ENCODE data around the gene NOTUM. TPM values are rescaled to one million over a fixed set of nuclear protein-coding genes. Genes with fewer than 3 reads are reported as not detected.
"Not testable (repeated sequence)": the region's sequence is repeated elsewhere in the genome, so short reads cannot be mapped to it uniquely, and the experiment has no call there.

Gene NOTUM
- total and polyA plus RNA-seq, 8 donors: 0.79 to 71.4 (median 65.1) TPM

- DNase-seq (no peak), ATAC-seq (peak; percentile 3)
- Histone ChIP-seq H3K27ac (peak overlapping the region in 1 of 2 donors; percentile 83), H3K36me3 (peaks cover 0 to 60% of the 10 kb centered on the region in 2 donors), H3K9me3 (no peaks in the 10 kb centered on the region), H3K4me3 (no peak overlapping the region), H3K27me3 (no peaks in the 10 kb centered on the region), H3K4me1 (peaks cover 23 to 82% of the 10 kb centered on the region in 2 donors)
- no peak for TF ChIP-seq CTCF (IDR thresholded peaks at IDR 0.05)
- intact Hi-C loops (cut with DNase I): no loop called here
Measured at GRCh38 chr17:81918832-81919545, 42.0 kb downstream of the NOTUM start.

- H3K27me3 ChIP-seq; intact Hi-C loops (cut with DNase I); DNase-seq; H3K9me3 ChIP-seq: not testable (repeated sequence)
- peak; percentile 18 for ATAC-seq
- H3K36me3 ChIP-seq: peaks cover 0 to 67% of the 10 kb centered on the region in 2 donors
- peak overlapping the region; percentile 80 to 88 for H3K4me3 ChIP-seq
- peaks cover 17 to 76% of the 10 kb centered on the region in 2 donors for H3K4me1 ChIP-seq
- peak overlapping the region in 1 of 2 donors; percentile 83 for H3K27ac ChIP-seq
Measured at GRCh38 chr17:81918333-81918669, 42.7 kb downstream of the NOTUM start.

GRCh38 chr17:81917565-81918332 is 43.2 kb downstream of the NOTUM start, which contains the start of gene SIRT7:
TSS of gene SIRT7 (minus strand) at chr17:81918176. CDS start at chr17:81918131, 45 bp downstream.
- H3K36me3 ChIP-seq: peaks cover 0 to 70% of the 10 kb centered on the region in 2 donors
- peak within 1 kb of the TSS; percentile 80 to 88 for H3K4me3 ChIP-seq
- intact Hi-C loops (cut with DNase I): no loop called here
- no peaks in the 10 kb centered on the region for H3K9me3 ChIP-seq
- no peak for TF ChIP-seq CTCF (IDR thresholded peaks at IDR 0.05)
- no peaks in the 10 kb centered on the region for H3K27me3 ChIP-seq
- H3K4me1 ChIP-seq: peaks cover 14 to 70% of the 10 kb centered on the region in 2 donors
- ATAC-seq (peak; percentile 84), DNase-seq (peak; percentile 61 to 93 (median 83))
- H3K27ac ChIP-seq: peak within 1 kb of the TSS in 1 of 2 donors; percentile 83

- Histone ChIP-seq H3K27ac (peak overlapping the region in 1 of 2 donors; percentile 83), H3K36me3 (peaks cover 0 to 67% of the 10 kb centered on the region in 2 donors), H3K27me3 (no peaks in the 10 kb centered on the region), H3K9me3 (no peaks in the 10 kb centered on the region), H3K4me1 (peaks cover 18 to 67% of the 10 kb centered on the region in 2 donors), H3K4me3 (peak overlapping the region in 1 of 2 donors; percentile 88)
- ATAC-seq (no peak), DNase-seq (no peak)
- TF ChIP-seq CTCF (IDR thresholded peaks at IDR 0.05): no peak
- intact Hi-C loops (cut with DNase I): no loop called here
Measured at GRCh38 chr17:81916234-81917001, 44.6 kb downstream of the NOTUM start.

- H3K4me1 ChIP-seq: peaks cover 20 to 62% of the 10 kb centered on the region in 2 donors
- H3K36me3 ChIP-seq: peaks cover 0 to 56% of the 10 kb centered on the region in 2 donors
- TF ChIP-seq CTCF (IDR thresholded peaks at IDR 0.05): no peak
- H3K4me3 ChIP-seq: no peak overlapping the region
- DNase-seq (no peak), ATAC-seq (no peak)
- intact Hi-C loops (cut with DNase I): no loop called here
- no peak overlapping the region for H3K27ac ChIP-seq
- H3K9me3 ChIP-seq: no peaks in the 10 kb centered on the region
- no peaks in the 10 kb centered on the region for H3K27me3 ChIP-seq
Measured at GRCh38 chr17:81915331-81915730, 45.7 kb downstream of the NOTUM start.
